Stimulated activated CD4-positive, alpha-beta T cell treated with anti-CD3 and anti-CD28 coated beads, TNF-alpha, amount 100 ng/mL, for 48 hours (primary cell): Measurements from ENCODE around the gene TAS2R41.
"Not testable (repeated sequence)": the region's sequence is repeated elsewhere in the genome, so short reads cannot be mapped to it uniquely, and the experiment has no call there.

Experiments used
- DNase-seq, 3 donors: peaks; one replicate each; pipeline ENCODE4 v3.0.0-alpha.2; 2020; ENCODE audit warnings: low read depth in 3 of 3

The TAS2R41 gene

DNA sequence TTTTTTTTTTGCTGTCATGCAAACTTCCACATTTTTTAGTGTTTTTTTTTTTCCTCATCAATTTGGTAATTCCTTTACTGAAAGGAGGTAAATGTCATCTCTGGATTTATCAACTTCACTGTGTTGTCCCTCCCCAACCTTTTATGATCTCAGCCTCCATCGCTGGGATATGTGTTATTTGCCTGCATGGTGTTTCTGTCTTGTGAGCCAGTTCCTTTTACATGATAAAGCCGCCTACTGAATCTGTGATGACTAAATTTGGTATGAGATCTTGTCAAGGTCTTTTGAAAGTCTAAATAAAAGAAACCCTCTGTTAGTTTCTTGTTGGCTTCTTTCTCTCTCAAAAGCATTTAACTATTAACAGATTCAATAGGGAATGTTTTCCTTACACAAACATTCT, 39.3 kb downstream of the TAS2R41 start:
- DNase-seq, result no peak

GRCh38 chr7:143518521-143518920, 40.8 kb downstream of the TAS2R41 start:
- DNase-seq, result no peak

- no peak for DNase-seq
These were observed 41.3 kb downstream of the TAS2R41 start for GRCh38 chr7:143518941-143519340.

DNA sequence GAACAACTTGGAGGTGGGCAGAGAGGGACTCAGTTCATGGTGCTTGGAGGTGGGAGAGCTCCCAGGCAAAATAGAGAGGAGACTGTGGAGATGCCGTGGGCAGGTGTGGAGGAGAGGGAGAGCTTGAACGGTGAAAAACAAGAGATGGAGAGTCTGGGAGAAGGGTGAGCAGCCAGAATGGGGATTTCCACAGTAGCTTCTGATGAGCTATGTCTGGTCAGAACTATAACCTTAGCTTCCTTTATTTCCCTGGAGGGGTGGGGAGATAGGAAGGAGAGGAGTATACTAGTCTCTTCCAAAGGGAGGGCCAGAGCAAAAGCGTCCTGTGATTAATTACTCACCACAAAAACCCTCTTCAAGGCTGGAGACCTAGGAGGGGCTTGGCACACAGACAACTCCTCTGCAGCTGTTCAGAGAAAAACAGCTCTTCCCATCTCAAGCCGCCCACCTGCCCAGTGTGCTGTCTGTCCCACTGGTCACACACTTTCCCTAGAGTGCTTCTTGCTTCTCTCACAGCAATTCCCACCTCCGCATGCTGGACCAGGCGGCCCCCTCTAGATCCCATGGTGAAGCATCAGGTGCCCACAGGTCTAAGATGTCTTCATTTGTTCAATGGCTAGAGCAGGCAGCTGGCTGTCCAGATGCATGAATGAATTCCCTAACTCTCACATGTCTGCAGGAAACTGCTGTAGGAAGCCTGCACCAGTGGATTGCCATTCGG, 41.9 kb downstream of the TAS2R41 start:
- no peak for DNase-seq

DNA sequence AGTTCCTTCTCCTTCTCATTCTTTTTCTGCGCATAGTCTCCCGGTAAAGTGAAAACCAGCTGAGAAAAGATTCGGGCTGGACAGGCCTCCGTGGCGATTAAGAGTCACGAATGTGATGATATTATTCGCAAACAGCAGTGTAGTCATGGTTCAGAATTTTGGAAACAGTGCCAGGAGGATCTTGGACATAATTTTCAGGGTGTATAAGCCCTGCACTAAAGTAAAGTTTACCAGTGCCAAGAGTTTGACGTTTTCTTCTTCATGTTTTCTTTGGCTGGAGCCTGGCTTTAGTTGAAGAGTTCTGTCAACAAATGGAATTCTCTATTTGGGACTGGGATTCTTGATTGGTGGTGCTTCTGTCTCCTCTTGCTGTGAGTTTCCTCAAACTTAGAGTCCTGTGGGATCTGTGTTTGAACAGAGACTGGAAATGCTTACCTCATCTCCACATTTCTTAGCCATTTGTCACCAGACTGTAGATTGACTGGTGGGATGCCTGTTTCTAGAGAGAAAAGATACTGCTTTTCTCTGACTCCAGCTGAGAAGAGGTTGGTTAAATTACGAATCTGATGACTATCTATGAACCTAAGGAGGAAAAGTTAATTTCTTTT, 44.7 kb downstream of the TAS2R41 start:
- DNase-seq, result not testable (repeated sequence)
